Nephron (organoid): ENCODE measurements around the gene KIAA1671.
"Not testable (repeated sequence)": the region's sequence is repeated elsewhere in the genome, so short reads cannot be mapped to it uniquely, and the experiment has no call there.

Experiments
- H3K27ac Mint-ChIP-seq, 3 experiments: 2 replicates each; pipeline ENCODE4 v1.8.0; 2020; ENCODE audit warnings: mixed read lengths in 3 of 3, mild to moderate bottlenecking in 2 of 3, moderate library complexity in 1 of 3
- H3K27me3 Mint-ChIP-seq: 2 replicates; pipeline ENCODE4 v1.8.0; 2021; ENCODE audit warnings: low read depth, mild to moderate bottlenecking, moderate library complexity, mixed read lengths
- H3K36me3 Mint-ChIP-seq: 2 replicates; pipeline ENCODE4 v1.8.0; 2020; ENCODE audit warnings: low read depth, mixed read lengths
- H3K4me1 Mint-ChIP-seq: 2 replicates; pipeline ENCODE4 v1.8.0; 2020; ENCODE audit warnings: mixed read lengths
- H3K4me3 Mint-ChIP-seq, 3 experiments: 2 replicates each; pipeline ENCODE4 v1.8.0; 2020; ENCODE audit warnings: mild to moderate bottlenecking in 3 of 3, mixed read lengths in 3 of 3, moderate library complexity in 2 of 3
- H3K9me3 Mint-ChIP-seq: 2 replicates; pipeline ENCODE4 v1.8.0; 2020; ENCODE audit warnings: mixed read lengths
- CTCF ChIP-seq, 3 experiments: fragments of 200-600 bp; sonication (generic); IDR thresholded peaks; one replicate each; pipeline ENCODE4 v1.5.0; 2021; ENCODE audit warnings: antibody characterized with exemption in 3 of 3; ENCODE audit not compliant: unreplicated experiment in 3 of 3

Gene KIAA1671

GRCh38 chr22:25201557-25202273 is 249.2 kb downstream of the KIAA1671 start:
- Mint-ChIP-seq H3K9me3 (no peaks in the 10 kb centered on the region), H3K4me3 (no peak overlapping the region), H3K27ac (no peak overlapping the region), H3K36me3 (no peaks in the 10 kb centered on the region), H3K4me1 (peaks cover 5% of the 10 kb centered on the region), H3K27me3 (no peaks in the 10 kb centered on the region)
- TF ChIP-seq CTCF (IDR thresholded peaks at IDR 0.05; ENCODE audit: unreplicated experiment in 3 of 3), result no peak

- H3K4me1 Mint-ChIP-seq, result peaks cover 5% of the 10 kb centered on the region
Measured at GRCh38 chr22:25202290-25202921, 249.9 kb downstream of the KIAA1671 start.

GRCh38 chr22:25203082-25203481 is 250.6 kb downstream of the KIAA1671 start:
- no peaks in the 10 kb centered on the region for H3K27me3 Mint-ChIP-seq
- H3K4me1 Mint-ChIP-seq, result peaks cover 5% of the 10 kb centered on the region
- no peaks in the 10 kb centered on the region for H3K9me3 Mint-ChIP-seq
- H3K36me3 Mint-ChIP-seq, result no peaks in the 10 kb centered on the region
- no peak for TF ChIP-seq CTCF (IDR thresholded peaks at IDR 0.05; ENCODE audit: unreplicated experiment in 3 of 3)
- no peak overlapping the region for H3K4me3 Mint-ChIP-seq
- H3K27ac Mint-ChIP-seq, result no peak overlapping the region

More at GRCh38 chr22:25202290-25202921, 249.9 kb downstream of the KIAA1671 start:
- Mint-ChIP-seq H3K9me3 (no peaks in the 10 kb centered on the region), H3K27ac (no peak overlapping the region), H3K4me3 (no peak overlapping the region), H3K36me3 (no peaks in the 10 kb centered on the region), H3K27me3 (no peaks in the 10 kb centered on the region)
- TF ChIP-seq CTCF (IDR thresholded peaks at IDR 0.05; ENCODE audit: unreplicated experiment in 3 of 3), result peak; percentile 86 to 91 (median 87)

GRCh38 chr22:25204547-25204946 is 252.0 kb downstream of the KIAA1671 start:
- not testable (repeated sequence) for H3K36me3 Mint-ChIP-seq, H3K4me1 Mint-ChIP-seq, H3K27ac Mint-ChIP-seq, H3K27me3 Mint-ChIP-seq, H3K4me3 Mint-ChIP-seq, H3K9me3 Mint-ChIP-seq

- H3K9me3 Mint-ChIP-seq, result no peaks in the 10 kb centered on the region
- H3K27ac Mint-ChIP-seq, result no peak overlapping the region
Measured at GRCh38 chr22:25205847-25206246, 253.3 kb downstream of the KIAA1671 start.

GRCh38 chr22:25206998-25207397 is 254.5 kb downstream of the KIAA1671 start:
- no peaks in the 10 kb centered on the region for H3K9me3 Mint-ChIP-seq
- H3K4me3 Mint-ChIP-seq, result no peak overlapping the region
- H3K4me1 Mint-ChIP-seq, result no peaks in the 10 kb centered on the region
- H3K27me3 Mint-ChIP-seq, result no peaks in the 10 kb centered on the region
- TF ChIP-seq CTCF (IDR thresholded peaks at IDR 0.05; ENCODE audit: unreplicated experiment in 3 of 3), result no peak
- no peak overlapping the region for H3K27ac Mint-ChIP-seq
- H3K36me3 Mint-ChIP-seq, result no peaks in the 10 kb centered on the region

More at GRCh38 chr22:25205847-25206246, 253.3 kb downstream of the KIAA1671 start:
- no peaks in the 10 kb centered on the region for H3K27me3 Mint-ChIP-seq
- H3K36me3 Mint-ChIP-seq, result no peaks in the 10 kb centered on the region
- no peaks in the 10 kb centered on the region for H3K4me1 Mint-ChIP-seq
- H3K4me3 Mint-ChIP-seq, result no peak overlapping the region
- TF ChIP-seq CTCF (IDR thresholded peaks at IDR 0.05; ENCODE audit: unreplicated experiment in 3 of 3), result no peak
